GM12878 (cell line): ENCODE measurements around the gene NTSR1. TPM values are rescaled to one million over a fixed set of nuclear protein-coding genes. Genes with fewer than 3 reads are reported as not detected.

Source experiments
- ATAC-seq: fragments of 200-7000 bp; cut with Tn5 transposase; 3 replicates; pipeline ENCODE4 v1.9.1; 2020; ENCODE audit warnings: mild to moderate bottlenecking, moderate library complexity
- BruUV-seq: library from RNA; stranded (reverse); fragments of 400-500 nt; replicated peaks from 2 replicates; lab custom pipeline; 2021; lab: Mats Ljungman, UMichigan
- CTCF ChIA-PET: fragments of 300-600 bp; sonication (Branson Sonifier 250); formaldehyde crosslinking; extraction: SDS; loops from one replicate; lab custom pipeline; 2021; ENCODE audit warnings: inconsistent platforms; lab: Yijun Ruan, JAX
- POLR2A ChIA-PET: fragments of 350-600 bp; formaldehyde crosslinking; extraction: SDS; loops from one replicate; lab custom pipeline; 2021; ENCODE audit warnings: inconsistent platforms; lab: Charles Lee
- RAD21 ChIA-PET: fragments of 300-600 bp; sonication (Branson Sonifier 250); formaldehyde crosslinking; loops from one replicate; lab custom pipeline; 2023; ENCODE audit warnings: antibody characterized with exemption; ENCODE audit not compliant: unreplicated experiment; lab: Charles Lee
- SMC1A ChIA-PET: fragments of 300-600 bp; sonication (Branson Sonifier 250); formaldehyde crosslinking; loops from one replicate; lab custom pipeline; 2023; ENCODE audit not compliant: unreplicated experiment, uncharacterized antibody; lab: Charles Lee
- DNase-seq: peaks from one replicate; pipeline ENCODE4 v3.0.0-alpha.2; 2011; ENCODE audit warnings: low read depth, low spot score
- FAIRE-seq: peaks from 3 replicates; lab custom pipeline; 2011; peaks lifted over from hg19 to GRCh38; lab: Jason Lieb, UNC
- H2AFZ ChIP-seq: 2 replicates; pipeline ENCODE4 v1.6.0; 2011; ENCODE audit warnings: low read depth, low read length, control low read depth; ENCODE audit not compliant: control insufficient read depth
- H3K27ac ChIP-seq: 2 replicates; pipeline ENCODE4 v1.5.1; 2011; ENCODE audit warnings: control low read depth; ENCODE audit not compliant: control insufficient read depth, insufficient read depth
- H3K27me3 ChIP-seq, 2 experiments: replicated peaks in 1 of 2; 2 replicates each; pipeline versions ENCODE4 v1.6.0 to v1.6.1; 2011; ENCODE audit warnings: low read length in 1 of 2; ENCODE audit not compliant: control insufficient read depth in 2 of 2, insufficient read depth in 2 of 2
- H3K36me3 ChIP-seq, 2 experiments: 2 replicates each; pipeline ENCODE4 v1.5.1; 2011; ENCODE audit warnings: low read length in 1 of 2; ENCODE audit not compliant: control insufficient read depth in 2 of 2, insufficient read depth in 2 of 2
- H3K4me1 ChIP-seq: 2 replicates; pipeline ENCODE4 v1.6.1; 2011; ENCODE audit warnings: mild to moderate bottlenecking, low read length, moderate library complexity, mixed read lengths; ENCODE audit not compliant: control insufficient read depth, insufficient read depth
- H3K4me2 ChIP-seq: 2 replicates; pipeline ENCODE4 v1.6.0; 2011; ENCODE audit warnings: control low read depth; ENCODE audit not compliant: control insufficient read depth, insufficient read depth
- H3K4me3 ChIP-seq: fragments of 200-600 bp; sonication (generic); 2 replicates; pipeline ENCODE4 v1.5.1; 2016
- H3K79me2 ChIP-seq: 2 replicates; pipeline ENCODE4 v1.6.0; 2011; ENCODE audit warnings: low read length; ENCODE audit not compliant: control insufficient read depth, insufficient read depth
- H3K9ac ChIP-seq: 2 replicates; pipeline ENCODE4 v1.8.0; 2011; ENCODE audit warnings: low read length, control low read depth, mixed read lengths; ENCODE audit not compliant: control insufficient read depth, insufficient read depth
- H3K9me3 ChIP-seq: replicated peaks from 3 replicates; pipeline ENCODE4 v1.5.1; 2011; ENCODE audit warnings: mild to moderate bottlenecking, low read length; ENCODE audit not compliant: control insufficient read depth, insufficient read depth
- H4K20me1 ChIP-seq: 2 replicates; pipeline ENCODE4 v1.6.0; 2011; ENCODE audit not compliant: control insufficient read depth, insufficient read depth
- CREM ChIP-seq: IDR thresholded peaks from 2 replicates; pipeline ENCODE4 v1.6.1; 2014; ENCODE audit warnings: antibody characterized with exemption, low read depth
- CUX1 ChIP-seq: IDR thresholded peaks from 2 replicates; pipeline ENCODE4 v1.6.1; 2012; ENCODE audit warnings: improper control_type of control experiment, low read depth, low read length; ENCODE audit not compliant: insufficient replicate concordance
- ETV6 ChIP-seq, 2 experiments: fragments of 450-650 bp in 1 of 2; IDR thresholded peaks in 1 of 2; conservative IDR thresholded peaks in 1 of 2; 2 replicates each; pipeline ENCODE4 v1.6.1; 2014; ENCODE audit warnings: antibody characterized with exemption in 1 of 2, borderline replicate concordance in 1 of 2, low read depth in 1 of 2, mild to moderate bottlenecking in 1 of 2, moderate library complexity in 1 of 2
- FOXM1 ChIP-seq: IDR thresholded peaks from 2 replicates; pipeline ENCODE4 v1.6.1; 2012; ENCODE audit warnings: low read depth, mild to moderate bottlenecking, inconsistent platforms, low read length, moderate library complexity
- GABPA ChIP-seq: IDR thresholded peaks from 2 replicates; pipeline ENCODE4 v1.6.1; 2014; ENCODE audit warnings: antibody characterized with exemption, low read depth, mild to moderate bottlenecking, inconsistent platforms
- KAT2A ChIP-seq: conservative IDR thresholded peaks from 2 replicates; pipeline ENCODE4 v1.6.1; 2011; ENCODE audit warnings: low read depth, low read length; ENCODE audit not compliant: control insufficient read depth
- MEF2B ChIP-seq: fragments of 450-650 bp; IDR thresholded peaks from 2 replicates; pipeline ENCODE4 v1.6.1; 2018; ENCODE audit warnings: mild to moderate bottlenecking, moderate library complexity; ENCODE audit not compliant: partially characterized antibody, poor library complexity, severe bottlenecking
- MTA3 ChIP-seq: IDR thresholded peaks from 2 replicates; pipeline ENCODE4 v1.6.1; 2012; ENCODE audit warnings: low read length, inconsistent platforms, borderline replicate concordance
- PAX8 ChIP-seq: fragments of 450-650 bp; IDR thresholded peaks from 2 replicates; pipeline ENCODE4 v1.6.1; 2017; ENCODE audit warnings: mild to moderate bottlenecking, moderate library complexity
- POLR2AphosphoS5 ChIP-seq: IDR thresholded peaks from 2 replicates; pipeline ENCODE4 v1.6.1; 2011; ENCODE audit warnings: mild to moderate bottlenecking, low read length, inconsistent platforms
- SMARCA5 ChIP-seq: fragments of 450-650 bp; IDR thresholded peaks from 2 replicates; pipeline ENCODE4 v1.6.1; 2017; ENCODE audit warnings: mild to moderate bottlenecking
- SP1 ChIP-seq: IDR thresholded peaks from one replicate; pipeline ENCODE4 v1.6.1; 2011; ENCODE audit warnings: low read depth, low read length
- TAF1 ChIP-seq: IDR thresholded peaks from 2 replicates; pipeline ENCODE4 v1.6.1; 2011; ENCODE audit warnings: mild to moderate bottlenecking, low read depth, low read length, borderline replicate concordance
- ZNF592 ChIP-seq: fragments of 450-650 bp; IDR thresholded peaks from 2 replicates; pipeline ENCODE4 v1.6.1; 2017; ENCODE audit warnings: mild to moderate bottlenecking, moderate library complexity
- WGBS: methylation state at CpG from one replicate; pipeline ENCODE4 v1.1.6; 2016; ENCODE audit warnings: low lambda C conversion rate; ENCODE audit not compliant: insufficient replicate concordance, insufficient coverage; ENCODE audit errors: missing lambda C conversion rate; 5-methylcytosine and 5-hydroxymethylcytosine counted together
- in situ Hi-C: fragments of 300-500 bp; cut with MboI; formaldehyde crosslinking; loops from 9 replicates; pipeline ENCODE4 v1.14.3; 2018; ENCODE audit warnings: mixed read lengths
- intact Hi-C: fragments of 100-400 bp; cut with micrococcal nuclease; formaldehyde crosslinking; loops from one replicate; pipeline ENCODE4 v1.14.2; 2022; ENCODE audit not compliant: unreplicated experiment
- polyA plus RNA-seq, 11 experiments: library from polyadenylated mRNA; depleted of rRNA in 4 of 11; unstranded in 6 of 11; stranded (reverse) in 5 of 11; fragments of >200 nt; fragmentation: Nextera tagmentation in 4 of 11; fragmentation: Illumina TruSeq in 1 of 11; extraction: Ambion mirVana in 4 of 11; extraction: Trizol in 1 of 11; gene quantifications; 1 replicate in 1 of 11; 2 replicates in 10 of 11; pipeline versions ENCODE4 v1.2.1 to v1.2.3, GENCODE V29; 2011 to 2016; ENCODE audit warnings: inconsistent platforms in 2 of 11, missing spikeins in 2 of 11, low read depth in 1 of 11
- total RNA-seq, 4 experiments: library from RNA; depleted of rRNA in 3 of 4; stranded (reverse); fragments of >200 nt in 3 of 4; fragmentation: Illumina TruSeq in 1 of 4; extraction: Trizol in 1 of 4; gene quantifications; 2 replicates each; pipeline versions ENCODE4 v1.2.1 to v1.2.3, GENCODE V29; 2013 to 2021

Gene NTSR1
- total and polyA plus RNA-seq, 10 of the 15 experiments (the other 5 are each of a cell fraction or from before 2014, with no cell fraction given) = not detected

GRCh38 chr20:62765432-62766070, 56.9 kb downstream of the NTSR1 start:
- no peak overlapping the region for H3K4me2 ChIP-seq
- CTCF ChIA-PET = no interaction called here
- H3K9ac ChIP-seq = no peak overlapping the region
- in situ Hi-C loops (no loop called here), intact Hi-C loops (no loop called here)
- FAIRE-seq (no peak), ATAC-seq (no peak), DNase-seq (no peak)
- H3K27me3 ChIP-seq = peaks cover 0 to 1% of the 10 kb centered on the region in 2 experiments; a peak in 1 of 4 replicates
- H3K9me3 ChIP-seq = no peaks in the 10 kb centered on the region
- no peaks in the 10 kb centered on the region for H4K20me1 ChIP-seq
- no peak overlapping the region for H2AFZ ChIP-seq
- 36% methylated on average over 12 of the region's 15 CpGs for WGBS
- SMC1A ChIA-PET = no interaction called here
- BruUV-seq = no TSS peak
- RAD21 ChIA-PET = no interaction called here
- POLR2A ChIA-PET = no interaction called here
- no peaks in the 10 kb centered on the region for H3K36me3 ChIP-seq
- no peak overlapping the region for H3K4me3 ChIP-seq
- no peaks in the 10 kb centered on the region for H3K79me2 ChIP-seq
- no peaks in the 10 kb centered on the region for H3K4me1 ChIP-seq
- H3K27ac ChIP-seq = no peak overlapping the region
- TF ChIP-seq KAT2A (no peak), FOXM1 (no peak), ETV6 (conservative IDR thresholded peaks at IDR 0.05 in 1 of 2, IDR thresholded peaks at IDR 0.05 in 1 of 2; ENCODE audit: borderline replicate concordance in 1 of 2, low read depth in 1 of 2) (no peak), CREM (no peak), CUX1 (no peak), SP1 (no peak), GABPA (no peak), SMARCA5 (no peak), MEF2B (no peak), PAX8 (no peak), MTA3 (no peak), ZNF592 (no peak), POLR2AphosphoS5 (no peak), TAF1 (no peak)
